Lower leg skin (tissue), 3 donors: ENCODE data around the gene XPR1.

Experiments used
- CTCF ChIP-seq, 3 donors: fragments of 450-650 bp; IDR thresholded peaks; one replicate each; pipeline ENCODE4 v1.5.1; 2016; ENCODE audit warnings: antibody characterized with exemption in 3 of 3, mild to moderate bottlenecking in 3 of 3, moderate library complexity in 2 of 3
- POLR2A ChIP-seq, 2 donors: fragments of 450-650 bp; IDR thresholded peaks; one replicate each; pipeline ENCODE4 v1.6.1; 2016 to 2017; ENCODE audit warnings: antibody characterized with exemption in 2 of 2, mild to moderate bottlenecking in 1 of 2, moderate library complexity in 1 of 2

- TF ChIP-seq CTCF (IDR thresholded peaks at IDR 0.05) (no peak), POLR2A (IDR thresholded peaks at IDR 0.05) (no peak)
Observed at GRCh38 chr1:180595966-180596365, 35.9 kb upstream of the XPR1 start.
